Thoracic aorta (tissue), 2 donors: ENCODE measurements around the gene ZNFX1. TPM values are rescaled to one million over a fixed set of nuclear protein-coding genes. Genes with fewer than 3 reads are reported as not detected.
"Not testable (repeated sequence)": the region's sequence is repeated elsewhere in the genome, so short reads cannot be mapped to it uniquely, and the experiment has no call there.

ENCODE experiments used
- ATAC-seq: fragments of 150-250 bp; one replicate; pipeline ENCODE4 v1.8.0; 2017; ENCODE audit warnings: low read depth; ENCODE audit not compliant: insufficient number of reproducible peaks, low FRiP score
- DNase-seq: peaks from one replicate; pipeline ENCODE4 v3.0.0-alpha.2; 2020; ENCODE audit warnings: low spot score
- H3K27ac ChIP-seq, 2 donors: fragments of 200-600 bp; sonication (generic); 1 replicate in 1 of 2; 2 replicates in 1 of 2; pipeline ENCODE4 v1.5.1; 2016; ENCODE audit warnings: mild to moderate bottlenecking in 2 of 2, moderate library complexity in 2 of 2
- H3K27me3 ChIP-seq: fragments of 200-600 bp; sonication (generic); replicated peaks from 2 replicates; pipeline ENCODE4 v1.6.0; 2016; ENCODE audit warnings: mild to moderate bottlenecking; ENCODE audit not compliant: insufficient read depth
- H3K36me3 ChIP-seq: fragments of 200-600 bp; sonication (generic); one replicate; pipeline ENCODE4 v1.5.1; 2016
- H3K4me1 ChIP-seq, 2 donors: fragments of 200-600 bp; sonication (generic); 1 replicate in 1 of 2; 2 replicates in 1 of 2; pipeline versions ENCODE4 v1.5.1 to v1.6.0; 2016; ENCODE audit warnings: low read depth in 2 of 2, mild to moderate bottlenecking in 1 of 2; ENCODE audit not compliant: control insufficient read depth in 1 of 2
- H3K4me3 ChIP-seq: fragments of 200-600 bp; sonication (generic); 2 replicates; pipeline ENCODE4 v1.5.1; 2016; ENCODE audit warnings: mild to moderate bottlenecking
- H3K9me3 ChIP-seq: fragments of 200-600 bp; sonication (generic); 2 replicates; pipeline ENCODE4 v1.5.1; 2016
- CTCF ChIP-seq: fragments of 200-600 bp; sonication (generic); IDR thresholded peaks from one replicate; pipeline ENCODE4 v1.5.1; 2019; ENCODE audit warnings: antibody characterized with exemption
- total RNA-seq, 2 donors: library from RNA; depleted of rRNA; stranded (reverse); fragments of >200 nt; gene quantifications; one replicate each; pipeline versions ENCODE4 v1.1.0 to v1.2.3, GENCODE V29; 2016

ZNFX1 gene
- total RNA-seq, 2 donors from 2014 or later = 65.3 to 74.7 TPM

- DNase-seq (no peak), ATAC-seq (no peak)
- H3K4me3 ChIP-seq = peak overlapping the region; percentile 22
- no peaks in the 10 kb centered on the region for H3K36me3 ChIP-seq
- no peaks in the 10 kb centered on the region for H3K9me3 ChIP-seq
- no peaks in the 10 kb centered on the region for H3K27me3 ChIP-seq
- no peak for TF ChIP-seq CTCF
- H3K4me1 ChIP-seq = peaks cover 8 to 12% of the 10 kb centered on the region in 2 donors
- no peak overlapping the region for H3K27ac ChIP-seq
Observed at GRCh38 chr20:49303065-49303552, 25.3 kb upstream of the ZNFX1 start.

- Histone ChIP-seq H3K4me1 (peaks cover 0 to under 1% of the 10 kb centered on the region in 2 donors), H3K27me3 (no peaks in the 10 kb centered on the region), H3K4me3 (no peak overlapping the region), H3K36me3 (peaks cover 6% of the 10 kb centered on the region), H3K9me3 (no peaks in the 10 kb centered on the region), H3K27ac (no peak overlapping the region)
- no peak for ATAC-seq
- TF ChIP-seq CTCF = no peak
- no peak for DNase-seq
Observed at GRCh38 chr20:49297605-49298530, 20.0 kb upstream of the ZNFX1 start.

GRCh38 chr20:49294002-49294654 is 16.3 kb upstream of the ZNFX1 start:
- H3K36me3 ChIP-seq = peaks cover 36% of the 10 kb centered on the region
- not testable (repeated sequence) for DNase-seq, H3K27ac ChIP-seq, H3K4me3 ChIP-seq, H3K27me3 ChIP-seq, ATAC-seq, H3K4me1 ChIP-seq, H3K9me3 ChIP-seq

- no peak for TF ChIP-seq CTCF
- Histone ChIP-seq H3K27ac (no peak overlapping the region), H3K4me3 (no peak overlapping the region), H3K36me3 (peaks cover 40% of the 10 kb centered on the region), H3K27me3 (no peaks in the 10 kb centered on the region), H3K4me1 (no peaks in the 10 kb centered on the region), H3K9me3 (no peaks in the 10 kb centered on the region)
- ATAC-seq (no peak), DNase-seq (no peak)
Observed at GRCh38 chr20:49293122-49293521, 15.3 kb upstream of the ZNFX1 start.

- H3K9me3 ChIP-seq = peaks cover 2% of the 10 kb centered on the region
- peaks cover 41% of the 10 kb centered on the region for H3K36me3 ChIP-seq
- ATAC-seq (no peak), DNase-seq (no peak)
- TF ChIP-seq CTCF = no peak
- H3K27me3 ChIP-seq = no peaks in the 10 kb centered on the region
- H3K4me1 ChIP-seq = peaks cover 0 to 7% of the 10 kb centered on the region in 2 donors
- no peak overlapping the region for H3K4me3 ChIP-seq
- H3K27ac ChIP-seq = no peak overlapping the region
Observed at GRCh38 chr20:49292010-49292409, 14.2 kb upstream of the ZNFX1 start.
